Fibroblast of lung (primary cell): ENCODE measurements around the gene IL17RB. TPM values are rescaled to one million over a fixed set of nuclear protein-coding genes. Genes with fewer than 3 reads are reported as not detected.

Experiments
- DNase-seq, 2 donors: peaks; one replicate each; pipeline versions ENCODE4 v3.0.0 to v3.0.0-alpha.2; 2010; ENCODE audit warnings: low read depth in 2 of 2
- H2AFZ ChIP-seq: 2 replicates; pipeline ENCODE4 v1.5.1; 2012; ENCODE audit warnings: low read length, control low read depth, inconsistent platforms
- H3K27ac ChIP-seq: 2 replicates; pipeline ENCODE4 v1.5.1; 2011; ENCODE audit warnings: low read length, control low read depth; ENCODE audit not compliant: insufficient read depth
- H3K27me3 ChIP-seq: 2 replicates; pipeline ENCODE4 v1.5.1; 2011; ENCODE audit warnings: mild to moderate bottlenecking, low read length; ENCODE audit not compliant: control insufficient read depth, insufficient read depth
- H3K36me3 ChIP-seq: 2 replicates; pipeline ENCODE4 v1.5.1; 2011; ENCODE audit warnings: low read length; ENCODE audit not compliant: control insufficient read depth, insufficient read depth
- H3K4me1 ChIP-seq: 2 replicates; pipeline ENCODE4 v1.5.1; 2011; ENCODE audit warnings: low read length; ENCODE audit not compliant: control insufficient read depth, insufficient read depth; ENCODE audit errors: extremely low read depth
- H3K4me2 ChIP-seq: 2 replicates; pipeline ENCODE4 v1.5.1; 2011; ENCODE audit warnings: low read length, control low read depth; ENCODE audit not compliant: insufficient read depth; ENCODE audit errors: extremely low read depth
- H3K4me3 ChIP-seq, 4 experiments: fragments of 200-600 bp in 1 of 4; sonication (generic) in 1 of 4; replicated peaks in 1 of 4; 2 replicates each; pipeline ENCODE4 v1.5.1; 2011 to 2016; ENCODE audit warnings: low read length in 4 of 4, low read depth in 3 of 4, mild to moderate bottlenecking in 3 of 4, control low read depth in 2 of 4, inconsistent platforms in 1 of 4, mixed read lengths in 1 of 4; ENCODE audit not compliant: insufficient read depth in 1 of 4; ENCODE audit errors: control extremely low read depth in 1 of 4
- H3K79me2 ChIP-seq: 2 replicates; pipeline ENCODE4 v1.5.1; 2012; ENCODE audit warnings: mild to moderate bottlenecking, low read length, inconsistent platforms; ENCODE audit not compliant: control insufficient read depth, insufficient read depth
- H3K9ac ChIP-seq: 2 replicates; pipeline ENCODE4 v1.5.1; 2011; ENCODE audit warnings: mild to moderate bottlenecking, low read length, control low read depth; ENCODE audit not compliant: insufficient read depth
- H3K9me3 ChIP-seq: 2 replicates; pipeline ENCODE4 v1.5.1; 2012; ENCODE audit warnings: low read depth, low read length; ENCODE audit not compliant: control insufficient read depth, insufficient read depth
- H4K20me1 ChIP-seq: 2 replicates; pipeline ENCODE4 v1.5.1; 2011; ENCODE audit warnings: low read length; ENCODE audit not compliant: control insufficient read depth, insufficient read depth; ENCODE audit errors: extremely low read depth
- EZH2 ChIP-seq: IDR thresholded peaks from 2 replicates; pipeline ENCODE4 v1.5.1; 2012; ENCODE audit warnings: low read length, control low read depth, mild to moderate bottlenecking; ENCODE audit errors: missing control alignments
- polyA plus RNA-seq, 2 donors: library from polyadenylated mRNA; depleted of rRNA in 1 of 2; stranded (reverse) in 1 of 2; unstranded in 1 of 2; fragments of >200 nt; gene quantifications; 2 replicates each; pipeline ENCODE4 v1.2.1, GENCODE V29; 2011 to 2012; ENCODE audit warnings: missing spikeins in 1 of 2
- total RNA-seq: library from RNA; depleted of rRNA; stranded (reverse); fragments of >200 nt; gene quantifications from 2 replicates; pipeline ENCODE4 v1.2.1, GENCODE V29; 2014
- TF ChIP-seq, protein P1 (sequence below), 2 donors: IDR thresholded peaks in 1 of 2; conservative IDR thresholded peaks in 1 of 2; 1 replicate in 1 of 2; 2 replicates in 1 of 2; pipeline ENCODE4 v1.5.1; 2011 to 2012; ENCODE audit warnings: low read length in 2 of 2, control low read depth in 1 of 2, inconsistent platforms in 1 of 2, low read depth in 1 of 2, mild to moderate bottlenecking in 1 of 2

The IL17RB gene
- total and polyA plus RNA-seq, 2 donors (not counting 1 experiment from before 2014, with no cell fraction given) = 0.32 to 0.33 TPM

DNA sequence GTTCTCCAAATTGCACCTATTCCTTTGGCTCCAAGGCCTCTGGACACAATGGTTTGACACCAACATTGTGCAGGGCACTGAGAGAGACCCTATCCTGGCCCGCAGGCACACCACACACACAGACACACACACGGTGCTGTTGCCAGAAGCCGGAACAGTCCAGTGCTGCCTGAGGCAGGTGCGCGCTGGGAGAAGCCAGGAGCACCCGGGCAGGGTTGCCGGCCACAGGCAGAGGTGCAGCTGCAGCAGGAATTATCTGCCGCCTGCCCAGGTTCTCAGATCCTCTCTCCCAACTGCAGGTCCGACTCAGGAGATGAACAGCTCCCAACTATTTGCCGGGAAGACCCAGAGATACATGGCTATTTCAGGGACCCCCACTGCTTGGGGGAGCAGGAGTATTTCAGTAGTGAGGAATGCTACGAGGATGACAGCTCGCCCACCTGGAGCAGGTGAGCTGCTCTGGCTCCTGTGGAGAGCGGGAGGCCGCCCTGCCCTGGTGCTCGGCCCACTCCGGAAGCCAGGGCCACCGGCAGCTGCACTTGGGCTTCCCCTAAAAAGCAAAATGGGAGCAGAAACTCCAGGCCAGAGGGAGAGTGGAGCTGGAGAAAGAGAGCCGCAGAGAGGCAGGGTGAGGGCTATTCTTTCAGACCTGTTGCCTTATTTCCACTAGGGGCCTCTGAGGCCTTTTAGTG, 43.1 kb upstream of the IL17RB start:
- H2AFZ ChIP-seq = no peak overlapping the region
- no peak overlapping the region for H3K4me3 ChIP-seq
- no peaks in the 10 kb centered on the region for H3K27me3 ChIP-seq
- H3K36me3 ChIP-seq = no peaks in the 10 kb centered on the region
- no peak overlapping the region for H3K27ac ChIP-seq
- H3K9me3 ChIP-seq = no peaks in the 10 kb centered on the region
- TF ChIP-seq EZH2 = no peak
- TF ChIP-seq, protein P1, sequence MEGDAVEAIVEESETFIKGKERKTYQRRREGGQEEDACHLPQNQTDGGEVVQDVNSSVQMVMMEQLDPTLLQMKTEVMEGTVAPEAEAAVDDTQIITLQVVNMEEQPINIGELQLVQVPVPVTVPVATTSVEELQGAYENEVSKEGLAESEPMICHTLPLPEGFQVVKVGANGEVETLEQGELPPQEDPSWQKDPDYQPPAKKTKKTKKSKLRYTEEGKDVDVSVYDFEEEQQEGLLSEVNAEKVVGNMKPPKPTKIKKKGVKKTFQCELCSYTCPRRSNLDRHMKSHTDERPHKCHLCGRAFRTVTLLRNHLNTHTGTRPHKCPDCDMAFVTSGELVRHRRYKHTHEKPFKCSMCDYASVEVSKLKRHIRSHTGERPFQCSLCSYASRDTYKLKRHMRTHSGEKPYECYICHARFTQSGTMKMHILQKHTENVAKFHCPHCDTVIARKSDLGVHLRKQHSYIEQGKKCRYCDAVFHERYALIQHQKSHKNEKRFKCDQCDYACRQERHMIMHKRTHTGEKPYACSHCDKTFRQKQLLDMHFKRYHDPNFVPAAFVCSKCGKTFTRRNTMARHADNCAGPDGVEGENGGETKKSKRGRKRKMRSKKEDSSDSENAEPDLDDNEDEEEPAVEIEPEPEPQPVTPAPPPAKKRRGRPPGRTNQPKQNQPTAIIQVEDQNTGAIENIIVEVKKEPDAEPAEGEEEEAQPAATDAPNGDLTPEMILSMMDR (conservative IDR thresholded peaks at IDR 0.05 in 1 of 2, IDR thresholded peaks at IDR 0.05 in 1 of 2; ENCODE audit: low read depth in 1 of 2, low read length in 2 of 2) = no peak
- H3K79me2 ChIP-seq = no peaks in the 10 kb centered on the region
- no peak overlapping the region for H3K4me2 ChIP-seq
- no peak overlapping the region for H3K9ac ChIP-seq
- H4K20me1 ChIP-seq = no peaks in the 10 kb centered on the region
- no peak for DNase-seq
- H3K4me1 ChIP-seq = peaks cover 16% of the 10 kb centered on the region

DNA sequence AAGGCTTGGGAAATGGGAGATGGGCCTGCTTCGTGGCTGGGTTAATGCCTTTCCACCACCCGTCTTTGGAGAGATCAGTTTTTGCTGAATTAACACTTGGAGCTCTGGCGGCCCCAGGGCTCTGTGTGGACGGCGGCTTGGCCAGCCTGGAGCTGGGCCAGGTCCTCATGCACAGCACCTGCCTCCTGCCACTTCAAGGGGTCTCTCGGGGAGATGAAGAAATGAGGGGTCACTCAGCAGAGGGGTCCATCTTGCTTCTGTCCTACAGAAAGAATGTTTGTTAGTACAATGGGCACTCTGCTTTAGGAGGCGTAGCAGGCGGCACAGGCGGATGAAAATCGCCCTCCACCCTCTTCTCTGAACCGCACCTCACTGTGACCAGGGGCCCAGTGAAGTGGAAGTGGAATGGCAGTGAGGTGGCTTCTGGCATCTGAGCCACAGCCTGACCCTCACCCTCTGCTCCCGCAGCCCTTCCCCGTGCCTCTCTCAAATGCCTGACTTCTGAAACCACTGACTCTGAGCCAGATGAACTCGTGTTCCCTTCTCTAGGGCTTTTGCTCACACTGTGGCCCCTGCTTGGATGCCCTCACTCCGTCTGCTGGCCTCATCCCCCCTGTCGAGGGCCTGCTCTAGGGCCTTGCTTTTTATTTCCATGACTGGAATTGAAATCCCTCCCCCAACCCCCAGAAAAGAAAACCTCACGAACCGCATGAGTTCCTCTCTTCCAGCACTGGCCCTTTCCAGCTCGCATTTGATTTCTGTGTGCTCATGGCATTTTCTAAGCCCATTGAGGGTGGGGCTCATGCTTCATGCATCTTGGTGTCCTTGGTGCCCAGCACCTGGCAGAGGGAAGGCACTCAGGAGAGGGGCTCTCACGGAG, 42.3 kb upstream of the IL17RB start:
- no peaks in the 10 kb centered on the region for H3K27me3 ChIP-seq
- peaks cover 16% of the 10 kb centered on the region for H3K4me1 ChIP-seq
- peak overlapping the region; percentile 83 for H2AFZ ChIP-seq
- H3K4me2 ChIP-seq = no peak overlapping the region
- peak overlapping the region; percentile 72 for H3K27ac ChIP-seq
- no peak overlapping the region for H3K4me3 ChIP-seq
- H3K9ac ChIP-seq = no peak overlapping the region
- H3K9me3 ChIP-seq = no peaks in the 10 kb centered on the region
- no peaks in the 10 kb centered on the region for H3K79me2 ChIP-seq
- H3K36me3 ChIP-seq = no peaks in the 10 kb centered on the region
- TF ChIP-seq EZH2 = no peak
- TF ChIP-seq, protein P1 (conservative IDR thresholded peaks at IDR 0.05 in 1 of 2, IDR thresholded peaks at IDR 0.05 in 1 of 2; ENCODE audit: low read depth in 1 of 2, low read length in 2 of 2) = no peak
- no peaks in the 10 kb centered on the region for H4K20me1 ChIP-seq
- peak in 1 of 2 donors; percentile 14 for DNase-seq

DNA sequence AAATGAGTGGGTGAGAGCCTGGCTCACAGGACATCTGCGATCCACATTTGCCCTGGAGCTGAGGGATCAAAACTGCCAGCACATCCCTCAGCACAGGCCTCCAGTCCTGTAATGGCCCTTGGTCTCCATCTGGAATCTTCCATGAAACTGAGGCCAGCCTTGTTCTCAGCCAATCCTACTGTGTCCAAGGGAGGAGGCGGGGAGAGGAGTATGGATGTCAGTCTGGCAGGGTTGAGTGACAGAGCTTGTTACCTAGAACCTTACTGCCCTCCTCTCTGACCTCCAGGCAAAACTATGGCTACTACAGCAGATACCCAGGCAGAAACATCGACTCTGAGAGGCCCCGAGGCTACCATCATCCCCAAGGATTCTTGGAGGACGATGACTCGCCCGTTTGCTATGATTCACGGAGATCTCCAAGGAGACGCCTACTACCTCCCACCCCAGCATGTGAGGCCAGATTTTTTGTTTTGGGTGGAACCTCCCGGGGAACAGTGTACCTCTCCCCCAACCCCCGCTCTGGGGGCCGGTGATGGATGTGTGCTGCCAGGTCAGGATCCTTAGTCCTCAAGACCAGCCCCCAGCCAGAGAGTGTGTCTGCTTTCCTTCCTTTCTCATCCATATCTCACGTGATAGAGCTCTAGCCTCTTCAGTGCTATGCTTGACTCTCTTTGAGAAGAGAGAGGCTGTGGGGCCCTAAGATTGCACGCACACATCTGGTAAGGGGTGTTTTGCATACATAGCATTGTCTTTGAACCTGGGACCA, 41.5 kb upstream of the IL17RB start:
- H3K27me3 ChIP-seq = no peaks in the 10 kb centered on the region
- no peak overlapping the region for H3K9ac ChIP-seq
- no peaks in the 10 kb centered on the region for H4K20me1 ChIP-seq
- H2AFZ ChIP-seq = peak overlapping the region; percentile 83
- H3K4me1 ChIP-seq = peaks cover 16% of the 10 kb centered on the region
- no peaks in the 10 kb centered on the region for H3K36me3 ChIP-seq
- peak overlapping the region; percentile 21 for H3K4me2 ChIP-seq
- no peaks in the 10 kb centered on the region for H3K9me3 ChIP-seq
- no peaks in the 10 kb centered on the region for H3K79me2 ChIP-seq
- no peak overlapping the region for H3K4me3 ChIP-seq
- peak overlapping the region; percentile 72 for H3K27ac ChIP-seq
- DNase-seq = peak; percentile 58 to 78
- TF ChIP-seq, protein P1 (conservative IDR thresholded peaks at IDR 0.05 in 1 of 2, IDR thresholded peaks at IDR 0.05 in 1 of 2; ENCODE audit: low read depth in 1 of 2, low read length in 2 of 2) = no peak
- TF ChIP-seq EZH2 = no peak
